ENCODE measurements around the gene CLVS2. TPM values are rescaled to one million over a fixed set of nuclear protein-coding genes. Genes with fewer than 3 reads are reported as not detected.

The CLVS2 gene
- total and polyA plus RNA-seq, 2 experiments from 2014 or later: 0.08 to 0.66 TPM

DNA sequence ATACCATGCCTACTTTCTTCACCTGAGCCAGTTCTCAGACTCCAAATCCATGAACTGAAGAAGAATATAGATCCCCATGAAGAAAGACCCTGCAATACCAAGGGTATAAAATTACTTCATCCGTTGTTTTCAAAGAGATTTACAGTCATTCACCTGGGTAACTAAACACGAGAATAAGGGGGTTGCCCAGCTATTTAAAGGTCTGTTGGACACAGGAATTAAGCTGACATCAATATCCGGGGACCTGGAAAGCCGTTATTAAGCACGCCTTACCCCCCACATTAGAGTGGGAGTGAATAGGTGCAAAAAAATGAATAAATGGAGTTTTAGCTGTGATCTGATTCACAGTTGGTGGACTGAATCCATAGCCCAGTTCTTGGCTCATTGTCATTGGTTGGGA is 28.9 kb downstream of the CLVS2 start (continued):
- TF ChIP-seq ZNF462 (CRISPR knock-in tag; IDR thresholded peaks at IDR 0.05) (no peak), NANOG (IDR thresholded peaks at IDR 0.05; ENCODE audit: borderline replicate concordance) (no peak), POLR2AphosphoS5 (IDR thresholded peaks at IDR 0.05; ENCODE audit: low read depth) (no peak), STAT1 (IDR thresholded peaks at IDR 0.05; ENCODE audit: unreplicated experiment) (no peak), JUNB (IDR thresholded peaks at IDR 0.05; ENCODE audit: unreplicated experiment) (no peak)
- TF ChIP-seq, protein P1, sequence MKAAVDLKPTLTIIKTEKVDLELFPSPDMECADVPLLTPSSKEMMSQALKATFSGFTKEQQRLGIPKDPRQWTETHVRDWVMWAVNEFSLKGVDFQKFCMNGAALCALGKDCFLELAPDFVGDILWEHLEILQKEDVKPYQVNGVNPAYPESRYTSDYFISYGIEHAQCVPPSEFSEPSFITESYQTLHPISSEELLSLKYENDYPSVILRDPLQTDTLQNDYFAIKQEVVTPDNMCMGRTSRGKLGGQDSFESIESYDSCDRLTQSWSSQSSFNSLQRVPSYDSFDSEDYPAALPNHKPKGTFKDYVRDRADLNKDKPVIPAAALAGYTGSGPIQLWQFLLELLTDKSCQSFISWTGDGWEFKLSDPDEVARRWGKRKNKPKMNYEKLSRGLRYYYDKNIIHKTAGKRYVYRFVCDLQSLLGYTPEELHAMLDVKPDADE (IDR thresholded peaks at IDR 0.05): no peak

DNA sequence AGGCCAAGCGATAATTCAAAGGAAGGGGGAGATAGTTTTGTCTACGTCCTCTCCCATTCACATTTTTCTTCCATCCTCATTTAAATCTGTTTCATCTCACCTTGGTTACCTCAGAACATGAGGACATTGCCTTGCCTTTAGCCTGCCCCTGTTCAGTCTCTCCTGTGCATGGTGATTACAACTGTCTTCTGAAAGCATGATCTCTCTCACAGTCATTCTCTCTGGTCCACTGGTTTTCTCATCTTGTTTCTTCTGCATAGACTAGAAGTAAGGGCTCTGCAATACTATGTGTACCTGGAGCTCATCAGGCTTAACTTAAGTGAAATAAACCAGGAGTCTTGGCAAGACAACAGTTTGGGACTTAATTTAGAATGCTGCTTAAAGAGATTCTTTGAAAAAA is 31.4 kb downstream of the CLVS2 start:
- DNase-seq (ENCODE audit: low spot score): no peak

More for the DNA sequence above, 31.4 kb downstream of the CLVS2 start:
- H4K20me1 ChIP-seq (replicated peaks; ENCODE audit: insufficient read depth): no peaks in the 10 kb centered on the region; the same call in 1 of the 2 replicates
- no peaks in the 10 kb centered on the region for H3K79me2 ChIP-seq (replicated peaks; ENCODE audit: insufficient read depth)
- H3K36me3 ChIP-seq (ENCODE audit: insufficient read depth): no peaks in the 10 kb centered on the region
- H3K27me3 ChIP-seq (ENCODE audit: insufficient read depth): no peaks in the 10 kb centered on the region
- Mint-ChIP-seq H3K4me3 (no peak overlapping the region), H3K27me3 (ENCODE audit: insufficient read depth, low read depth, poor library complexity) (no peaks in the 10 kb centered on the region), H3K4me1 (no peaks in the 10 kb centered on the region), H3K36me3 (ENCODE audit: low read depth) (no peaks in the 10 kb centered on the region), H3K9me3 (no peaks in the 10 kb centered on the region), H3K27ac (no peak overlapping the region)
- no peaks in the 10 kb centered on the region for H3K9me2 ChIP-seq (ENCODE audit: insufficient read depth)
- TF ChIP-seq JUNB (IDR thresholded peaks at IDR 0.05; ENCODE audit: unreplicated experiment): no peak
- TF ChIP-seq, protein P1 (IDR thresholded peaks at IDR 0.05): no peak
- no peak for TF ChIP-seq CREB1 (CRISPR knock-in tag; IDR thresholded peaks at IDR 0.05; ENCODE audit: low read depth)
- TF ChIP-seq, protein P2, sequence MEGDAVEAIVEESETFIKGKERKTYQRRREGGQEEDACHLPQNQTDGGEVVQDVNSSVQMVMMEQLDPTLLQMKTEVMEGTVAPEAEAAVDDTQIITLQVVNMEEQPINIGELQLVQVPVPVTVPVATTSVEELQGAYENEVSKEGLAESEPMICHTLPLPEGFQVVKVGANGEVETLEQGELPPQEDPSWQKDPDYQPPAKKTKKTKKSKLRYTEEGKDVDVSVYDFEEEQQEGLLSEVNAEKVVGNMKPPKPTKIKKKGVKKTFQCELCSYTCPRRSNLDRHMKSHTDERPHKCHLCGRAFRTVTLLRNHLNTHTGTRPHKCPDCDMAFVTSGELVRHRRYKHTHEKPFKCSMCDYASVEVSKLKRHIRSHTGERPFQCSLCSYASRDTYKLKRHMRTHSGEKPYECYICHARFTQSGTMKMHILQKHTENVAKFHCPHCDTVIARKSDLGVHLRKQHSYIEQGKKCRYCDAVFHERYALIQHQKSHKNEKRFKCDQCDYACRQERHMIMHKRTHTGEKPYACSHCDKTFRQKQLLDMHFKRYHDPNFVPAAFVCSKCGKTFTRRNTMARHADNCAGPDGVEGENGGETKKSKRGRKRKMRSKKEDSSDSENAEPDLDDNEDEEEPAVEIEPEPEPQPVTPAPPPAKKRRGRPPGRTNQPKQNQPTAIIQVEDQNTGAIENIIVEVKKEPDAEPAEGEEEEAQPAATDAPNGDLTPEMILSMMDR (conservative IDR thresholded peaks at IDR 0.05; ENCODE audit: low read depth in 2 of 2): no peak
- no peak for TF ChIP-seq STAT1 (IDR thresholded peaks at IDR 0.05; ENCODE audit: unreplicated experiment)
- TF ChIP-seq ZNF331 (CRISPR knock-in tag; IDR thresholded peaks at IDR 0.05; ENCODE audit: low read depth): no peak
- TF ChIP-seq NANOG (IDR thresholded peaks at IDR 0.05; ENCODE audit: borderline replicate concordance): no peak
- TF ChIP-seq POLR2AphosphoS5 (IDR thresholded peaks at IDR 0.05; ENCODE audit: low read depth): no peak
- TF ChIP-seq EZH2 (IDR thresholded peaks at IDR 0.05; ENCODE audit: low read depth, unreplicated experiment): no peak
- TF ChIP-seq ZNF114 (CRISPR knock-in tag; IDR thresholded peaks at IDR 0.05): no peak
- TF ChIP-seq EZH2phosphoT487 (IDR thresholded peaks at IDR 0.05; ENCODE audit: unreplicated experiment): no peak
- H3K4me2 ChIP-seq: no peak overlapping the region
- no peak overlapping the region for H3K4me3 ChIP-seq
- ATAC-seq: no peak
- H3K4me1 ChIP-seq (ENCODE audit: insufficient read depth): no peaks in the 10 kb centered on the region
- H3F3A ChIP-seq (replicated peaks; ENCODE audit: low read depth): no peaks in the 10 kb centered on the region
- H3K27ac ChIP-seq (ENCODE audit: low read depth): no peak overlapping the region
- H2AFZ ChIP-seq: no peak overlapping the region

Measured in GM23338 (cell line).